HCT116 (cell line): ENCODE measurements around the gene BTBD16.

Experiments used
- CEBPB ChIP-seq: IDR thresholded peaks from 2 replicates; pipeline ENCODE4 v1.6.1; 2012; ENCODE audit warnings: low read depth
- ELF1 ChIP-seq: IDR thresholded peaks from 2 replicates; pipeline ENCODE4 v1.6.1; 2012; ENCODE audit warnings: low read depth, borderline replicate concordance
- POLR2A ChIP-seq: IDR thresholded peaks from 2 replicates; pipeline ENCODE4 v1.7.0; 2011; ENCODE audit warnings: borderline replicate concordance; ENCODE audit not compliant: insufficient read depth, insufficient read length; ENCODE audit errors: extremely low read depth
- RAD21 ChIP-seq: IDR thresholded peaks from 2 replicates; pipeline ENCODE4 v1.6.1; 2012; ENCODE audit warnings: low read depth, mild to moderate bottlenecking
- SP1 ChIP-seq: IDR thresholded peaks from 2 replicates; pipeline ENCODE4 v1.6.1; 2012; ENCODE audit warnings: low read depth
- TF ChIP-seq, protein P1 (sequence below), 3 experiments: fragments of 200-600 bp in 1 of 3; sonication (generic) in 1 of 3; IDR thresholded peaks in 2 of 3; conservative IDR thresholded peaks in 1 of 3; 2 replicates each; pipeline ENCODE4 v1.5.1; 2012 to 2017; ENCODE audit warnings: low read depth in 2 of 3, low read length in 2 of 3, antibody characterized with exemption in 1 of 3, borderline replicate concordance in 1 of 3, control low read depth in 1 of 3, mild to moderate bottlenecking in 1 of 3, mixed read lengths in 1 of 3, mixed run types in 1 of 3, moderate library complexity in 1 of 3; ENCODE audit not compliant: insufficient read depth in 1 of 3
- TF ChIP-seq, protein P2 (sequence below): IDR thresholded peaks from 2 replicates; pipeline ENCODE4 v1.6.1; 2012
- TF ChIP-seq, protein P3 (sequence below): IDR thresholded peaks from 2 replicates; pipeline ENCODE4 v1.6.1; 2012

DNA sequence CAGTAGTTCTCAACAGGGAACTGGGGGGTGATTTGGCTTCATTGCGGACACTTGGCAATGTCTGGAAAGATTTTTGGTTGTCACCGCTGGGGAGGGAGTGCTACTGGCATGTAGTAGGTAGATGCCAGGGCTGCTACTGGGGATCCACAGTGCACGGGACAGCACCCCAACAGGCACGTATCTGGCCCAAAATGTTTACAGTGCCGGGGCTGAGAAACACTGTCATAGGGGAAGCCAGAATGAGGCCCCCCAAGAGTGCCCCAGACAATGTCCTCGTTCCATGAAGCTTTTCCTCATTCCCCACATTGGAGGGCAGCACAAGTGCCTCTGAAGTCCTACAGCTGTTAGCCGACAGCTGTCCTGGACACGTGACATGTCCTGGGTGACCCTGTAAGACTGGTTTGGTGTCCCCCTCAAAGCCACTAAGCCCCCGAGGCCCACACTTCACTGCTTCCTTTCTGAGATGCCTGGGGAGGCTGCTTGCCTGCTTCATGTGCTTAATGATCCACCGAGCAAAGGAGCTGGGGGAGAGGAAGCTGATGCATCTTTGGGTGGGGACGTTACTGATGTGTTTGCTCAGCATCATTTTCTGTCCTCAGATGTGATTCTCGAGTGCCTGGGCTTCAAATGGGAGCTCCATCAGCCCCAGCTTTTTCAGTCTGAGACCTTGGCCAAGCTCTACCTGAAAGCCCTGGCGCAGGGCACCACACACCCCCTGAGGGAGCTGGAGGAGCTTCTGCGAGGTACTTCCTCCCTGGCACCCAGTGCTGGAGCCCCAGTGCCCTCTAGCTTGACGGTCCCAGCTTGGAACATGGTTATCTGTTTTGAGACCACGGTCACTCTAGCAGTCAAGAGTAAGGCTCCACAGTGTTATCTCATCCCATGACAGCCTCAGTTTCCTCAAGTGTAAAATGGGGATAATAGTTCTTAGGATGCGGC lies 14.7 kb downstream of the BTBD16 start:
- TF ChIP-seq, protein P1, sequence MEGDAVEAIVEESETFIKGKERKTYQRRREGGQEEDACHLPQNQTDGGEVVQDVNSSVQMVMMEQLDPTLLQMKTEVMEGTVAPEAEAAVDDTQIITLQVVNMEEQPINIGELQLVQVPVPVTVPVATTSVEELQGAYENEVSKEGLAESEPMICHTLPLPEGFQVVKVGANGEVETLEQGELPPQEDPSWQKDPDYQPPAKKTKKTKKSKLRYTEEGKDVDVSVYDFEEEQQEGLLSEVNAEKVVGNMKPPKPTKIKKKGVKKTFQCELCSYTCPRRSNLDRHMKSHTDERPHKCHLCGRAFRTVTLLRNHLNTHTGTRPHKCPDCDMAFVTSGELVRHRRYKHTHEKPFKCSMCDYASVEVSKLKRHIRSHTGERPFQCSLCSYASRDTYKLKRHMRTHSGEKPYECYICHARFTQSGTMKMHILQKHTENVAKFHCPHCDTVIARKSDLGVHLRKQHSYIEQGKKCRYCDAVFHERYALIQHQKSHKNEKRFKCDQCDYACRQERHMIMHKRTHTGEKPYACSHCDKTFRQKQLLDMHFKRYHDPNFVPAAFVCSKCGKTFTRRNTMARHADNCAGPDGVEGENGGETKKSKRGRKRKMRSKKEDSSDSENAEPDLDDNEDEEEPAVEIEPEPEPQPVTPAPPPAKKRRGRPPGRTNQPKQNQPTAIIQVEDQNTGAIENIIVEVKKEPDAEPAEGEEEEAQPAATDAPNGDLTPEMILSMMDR (IDR thresholded peaks at IDR 0.05 in 2 of 3, conservative IDR thresholded peaks at IDR 0.05 in 1 of 3; ENCODE audit: borderline replicate concordance in 1 of 3, insufficient read depth in 1 of 3, low read depth in 2 of 3, low read length in 2 of 3): no peak
- TF ChIP-seq, protein P2, sequence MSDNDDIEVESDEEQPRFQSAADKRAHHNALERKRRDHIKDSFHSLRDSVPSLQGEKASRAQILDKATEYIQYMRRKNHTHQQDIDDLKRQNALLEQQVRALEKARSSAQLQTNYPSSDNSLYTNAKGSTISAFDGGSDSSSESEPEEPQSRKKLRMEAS: no peak
- TF ChIP-seq ELF1 (no peak), CEBPB (no peak), SP1 (no peak), RAD21 (no peak), POLR2A (no peak)
- TF ChIP-seq, protein P3, sequence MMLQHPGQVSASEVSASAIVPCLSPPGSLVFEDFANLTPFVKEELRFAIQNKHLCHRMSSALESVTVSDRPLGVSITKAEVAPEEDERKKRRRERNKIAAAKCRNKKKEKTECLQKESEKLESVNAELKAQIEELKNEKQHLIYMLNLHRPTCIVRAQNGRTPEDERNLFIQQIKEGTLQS: no peak
